Glomerular endothelial cell (primary cell): ENCODE measurements around the gene TMEM231. TPM values are rescaled to one million over a fixed set of nuclear protein-coding genes. Genes with fewer than 3 reads are reported as not detected.
"Not testable (repeated sequence)": the region's sequence is repeated elsewhere in the genome, so short reads cannot be mapped to it uniquely, and the experiment has no call there.

ENCODE experiments used
- DNase-seq: peaks from one replicate; pipeline ENCODE4 v3.0.0-alpha.2; 2011; ENCODE audit warnings: low read depth, low spot score; ENCODE audit errors: extremely low read depth
- total RNA-seq: library from RNA; depleted of rRNA; stranded (reverse); fragments of >200 nt; gene quantifications from 2 replicates; pipeline ENCODE4 v1.2.3, GENCODE V29; 2015

The TMEM231 gene
- total RNA-seq, 1 donor from 2014 or later = 14.3 TPM

DNA sequence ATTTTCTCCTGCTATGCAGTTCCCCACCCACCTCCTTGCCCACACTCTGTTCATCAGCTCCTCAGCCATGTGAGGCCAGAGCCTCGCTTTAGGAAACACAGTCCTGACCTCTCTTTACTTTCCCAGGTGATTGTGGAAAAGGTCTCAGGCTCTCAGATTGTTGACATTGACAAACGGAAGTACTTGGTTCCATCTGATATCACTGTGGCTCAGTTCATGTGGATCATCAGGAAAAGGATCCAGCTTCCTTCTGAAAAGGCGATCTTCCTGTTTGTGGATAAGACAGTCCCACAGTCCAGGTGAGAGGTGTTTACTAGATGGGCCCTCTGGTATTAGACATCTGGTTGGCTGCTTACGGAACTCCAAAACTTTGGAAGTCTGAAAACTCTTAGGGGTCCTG is 11.9 kb upstream of the TMEM231 start:
- DNase-seq = no peak

DNA sequence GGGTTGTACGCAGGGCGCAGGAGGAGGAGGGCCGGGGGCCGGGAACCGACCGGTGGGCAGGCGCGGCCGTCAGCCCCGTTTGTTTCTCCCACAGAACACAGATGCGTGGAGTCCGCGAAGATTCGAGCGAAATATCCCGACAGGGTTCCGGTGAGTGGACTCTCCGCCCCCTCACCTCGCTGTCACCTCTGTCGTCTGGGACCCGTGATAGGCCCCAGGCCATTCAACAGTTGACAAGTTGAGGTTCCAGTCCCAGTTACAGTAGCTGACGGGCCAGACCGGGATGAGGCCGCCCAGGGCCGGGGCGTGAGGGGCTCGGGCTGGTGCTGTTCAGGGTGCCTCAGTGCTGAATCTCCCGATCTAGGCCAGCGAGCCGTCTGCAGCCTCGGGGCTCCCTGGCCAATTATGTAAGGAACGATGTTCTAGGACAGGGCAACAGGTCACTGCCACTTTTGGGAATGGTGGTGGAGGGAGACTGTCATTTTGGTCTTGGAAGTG is 10.8 kb upstream of the TMEM231 start:
- DNase-seq = no peak

DNA sequence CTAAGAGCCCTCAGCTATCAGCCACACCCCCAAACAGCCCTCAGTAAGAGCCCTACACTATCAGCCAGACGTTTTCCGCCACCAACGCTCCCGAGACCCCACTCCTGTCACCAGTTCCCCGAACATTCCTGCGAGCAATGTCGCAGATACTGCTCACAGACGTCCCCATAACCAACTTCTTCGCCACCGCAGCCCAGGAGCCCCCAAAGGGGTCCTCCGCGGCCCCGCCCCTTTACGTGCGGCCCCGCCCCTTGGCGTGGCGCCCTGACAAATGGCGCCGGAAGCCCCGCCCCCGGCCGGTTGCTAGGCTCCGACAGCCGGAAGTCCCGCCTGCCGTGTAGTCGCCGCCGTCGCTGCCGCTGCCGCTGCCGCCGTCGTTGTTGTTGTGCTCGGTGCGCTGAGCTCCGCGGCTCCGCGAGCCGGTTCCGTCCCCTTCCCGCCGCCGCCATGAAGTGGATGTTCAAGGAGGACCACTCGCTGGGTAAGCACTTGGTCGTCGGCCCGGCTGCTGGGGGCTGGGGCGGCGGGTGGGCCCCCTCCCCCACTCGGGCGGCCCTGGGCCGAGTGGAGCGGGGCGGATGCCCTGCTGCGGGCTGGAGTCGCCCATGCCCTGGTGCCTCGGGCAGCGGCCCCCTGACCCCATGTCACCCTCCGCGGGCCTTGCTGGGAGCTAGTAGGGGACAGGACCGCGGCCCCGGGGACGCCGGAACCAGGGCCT is 10.1 kb upstream of the TMEM231 start, which contains the start of gene GABARAPL2:
GABARAPL2 (plus strand) TSS at position 340 of the 718 bp plus-strand sequence; CDS start at position 448, 108 bp downstream.
- DNase-seq = no peak

DNA sequence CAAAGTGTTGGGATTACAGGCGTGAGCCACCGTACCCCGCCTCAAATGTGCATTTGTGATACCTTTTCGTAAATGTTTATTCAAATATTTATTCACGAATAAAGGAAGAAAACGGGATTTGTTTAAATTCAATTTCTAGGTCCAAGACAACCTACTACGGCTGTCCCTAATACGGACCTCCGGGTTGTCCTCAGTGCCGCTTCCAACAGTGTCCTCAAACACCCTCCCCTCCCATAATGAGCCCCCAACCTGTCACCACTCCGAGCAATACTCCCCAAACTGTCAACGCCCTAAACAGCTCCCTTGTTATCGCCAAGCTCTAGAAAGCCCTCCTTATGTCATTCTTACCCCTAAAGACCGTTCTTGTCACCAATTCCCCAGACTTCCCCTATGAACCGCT is 9.6 kb upstream of the TMEM231 start:
- no peak for DNase-seq

DNA sequence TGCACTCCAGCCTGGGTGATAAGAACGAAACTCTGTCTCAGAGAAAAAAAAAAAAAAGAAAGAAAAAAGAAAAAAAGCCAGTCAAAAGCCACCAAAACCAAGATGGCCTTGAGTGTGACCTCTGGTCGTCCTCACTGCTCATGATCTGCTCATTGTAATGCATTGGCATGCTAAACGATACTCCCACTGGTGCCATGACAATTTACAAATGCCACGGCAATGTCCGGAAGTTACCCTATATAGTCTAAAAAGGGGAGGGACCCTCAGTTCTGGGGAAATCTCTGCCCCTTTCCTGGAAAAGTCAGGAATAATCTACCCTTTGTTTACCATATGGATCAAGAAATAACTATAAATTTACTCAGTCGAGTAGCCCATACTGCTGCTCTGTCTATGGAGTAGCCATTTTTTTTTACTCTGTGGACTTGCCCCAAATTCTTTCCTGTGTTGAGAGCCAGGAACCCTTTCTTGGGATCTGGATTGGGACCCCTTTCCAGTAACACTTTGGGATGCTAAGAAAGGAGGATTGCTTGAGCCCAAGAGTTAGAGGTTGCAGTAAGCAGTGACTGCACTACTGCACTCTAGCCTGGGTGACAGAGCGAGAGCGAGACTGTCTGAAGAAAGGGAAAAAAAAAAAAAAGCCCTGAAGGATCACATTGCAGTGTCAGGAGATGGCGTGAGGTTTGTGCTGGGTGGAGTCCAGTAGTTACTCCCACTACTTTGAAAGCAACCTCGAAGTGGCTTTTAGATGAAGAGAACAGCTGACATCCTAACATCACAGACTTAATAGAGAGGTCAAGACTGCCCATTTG is 3.7 kb upstream of the TMEM231 start:
- DNase-seq = no peak

DNA sequence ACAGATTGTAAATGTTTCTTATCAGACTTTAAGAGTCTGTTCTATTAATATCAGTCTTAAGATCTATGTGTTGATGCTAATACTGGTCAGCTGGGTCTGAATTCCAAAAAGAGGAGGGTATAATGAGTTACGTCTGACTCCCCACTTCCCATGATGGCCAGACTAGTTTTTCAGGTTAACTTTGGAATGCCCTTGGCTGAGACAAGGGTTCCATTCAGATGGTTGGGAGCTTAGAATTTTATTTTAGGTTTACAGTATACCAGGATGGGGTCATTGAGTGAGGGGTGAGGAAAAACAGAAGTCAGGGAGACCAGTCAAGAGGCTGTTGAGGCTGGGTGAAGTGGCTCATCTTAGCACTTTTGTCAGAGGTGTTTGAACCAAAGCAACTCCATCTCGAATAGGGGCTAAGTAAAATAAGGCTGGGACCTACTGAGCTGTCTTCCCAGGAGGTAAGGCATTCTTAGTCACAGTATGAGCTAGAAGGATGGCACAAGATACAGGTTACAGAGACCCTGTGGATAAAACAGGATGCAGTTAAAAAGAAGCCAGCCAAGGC is 2.9 kb upstream of the TMEM231 start:
- no peak for DNase-seq

DNA sequence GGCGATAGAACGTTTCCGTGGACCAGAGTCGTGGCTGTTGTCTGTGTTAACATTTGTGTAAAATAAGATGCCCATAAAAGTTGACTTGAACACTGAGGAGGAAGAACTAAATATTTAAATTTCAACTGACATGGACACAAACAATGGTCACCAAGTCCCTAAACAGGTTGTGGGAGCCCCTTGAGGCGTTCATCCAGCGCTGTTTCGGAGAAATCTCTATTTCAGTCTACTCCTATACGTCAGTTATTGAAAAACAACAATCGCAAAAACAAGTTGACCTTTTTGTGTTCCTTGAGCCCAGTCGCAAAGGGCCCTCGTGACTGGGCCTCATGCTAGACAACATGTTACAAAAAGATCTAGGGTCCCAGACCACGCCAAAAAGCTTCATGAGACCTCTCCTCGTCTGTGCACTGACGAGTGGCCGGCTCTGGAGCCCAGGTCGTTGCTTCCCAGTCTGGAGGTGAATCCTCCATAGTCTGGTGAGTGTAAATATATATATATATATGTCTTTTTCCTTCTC is 439 bp upstream of the TMEM231 start:
- DNase-seq = no peak

DNA sequence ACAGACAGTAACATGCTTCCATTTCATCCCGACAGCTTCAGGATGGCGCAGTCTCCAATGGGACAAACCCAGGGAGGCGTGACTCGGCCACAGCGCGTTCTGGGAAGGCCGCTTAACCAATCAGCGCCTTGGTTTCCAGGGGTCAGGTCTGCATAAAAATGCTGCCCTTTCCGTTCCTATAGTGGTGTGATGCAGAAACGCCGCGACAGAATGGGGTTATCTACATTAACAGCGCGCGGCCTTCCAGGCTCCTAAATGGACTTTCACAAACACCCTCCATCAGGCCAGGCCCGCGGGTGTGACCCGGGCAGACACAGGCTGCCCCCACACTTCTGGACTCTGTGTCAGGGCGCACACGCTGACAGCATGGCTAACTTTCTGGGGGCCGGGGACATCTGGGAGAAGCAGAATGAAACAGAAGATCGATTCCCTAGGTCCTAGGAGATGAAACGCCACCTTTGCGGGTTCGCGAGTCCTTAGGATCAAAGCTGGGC is 792 bp downstream of the TMEM231 start:
- DNase-seq = peak; percentile 68

DNA sequence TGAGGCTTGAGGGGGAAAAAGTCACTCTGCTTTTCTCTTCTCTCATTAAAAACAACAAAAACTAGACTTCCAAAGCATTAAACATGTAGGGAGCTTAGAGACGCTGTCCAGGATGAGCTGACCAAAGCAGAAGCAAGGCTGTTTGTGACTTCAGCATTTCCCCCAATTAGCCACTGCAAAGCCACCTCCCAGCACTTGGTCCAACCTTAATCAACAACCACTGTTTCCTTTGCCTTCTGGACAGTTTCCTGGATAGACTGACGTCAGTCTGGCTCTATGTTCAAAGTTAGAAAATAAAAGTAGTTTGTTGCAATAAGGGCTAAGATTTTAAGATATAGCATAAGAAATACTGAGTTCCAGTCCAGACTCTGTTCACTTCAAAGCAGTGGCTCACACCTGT is 3.1 kb downstream of the TMEM231 start:
- DNase-seq = no peak

DNA sequence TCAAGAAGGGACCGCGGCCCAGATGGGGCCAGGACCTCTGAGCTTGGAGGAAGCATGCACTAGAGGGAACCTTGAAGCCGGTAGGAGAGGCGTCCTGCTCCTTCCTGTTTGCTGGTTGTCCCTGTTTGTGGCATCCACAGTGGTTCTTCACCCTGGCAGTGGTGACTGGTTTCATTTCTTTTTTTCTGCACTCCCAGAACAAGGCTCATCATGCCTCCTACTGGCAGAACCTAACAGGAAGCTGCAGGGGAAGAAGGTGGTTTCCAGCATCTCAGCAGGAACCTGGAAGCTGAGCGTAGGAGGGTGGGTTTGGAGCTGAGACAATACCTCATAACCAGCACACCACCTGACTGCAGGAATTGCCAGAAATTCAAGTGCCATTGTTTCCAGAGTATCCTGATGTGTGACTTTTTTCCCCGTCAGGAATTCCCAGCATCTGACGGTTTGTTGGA is 5.8 kb downstream of the TMEM231 start:
- peak; percentile 80 for DNase-seq

DNA sequence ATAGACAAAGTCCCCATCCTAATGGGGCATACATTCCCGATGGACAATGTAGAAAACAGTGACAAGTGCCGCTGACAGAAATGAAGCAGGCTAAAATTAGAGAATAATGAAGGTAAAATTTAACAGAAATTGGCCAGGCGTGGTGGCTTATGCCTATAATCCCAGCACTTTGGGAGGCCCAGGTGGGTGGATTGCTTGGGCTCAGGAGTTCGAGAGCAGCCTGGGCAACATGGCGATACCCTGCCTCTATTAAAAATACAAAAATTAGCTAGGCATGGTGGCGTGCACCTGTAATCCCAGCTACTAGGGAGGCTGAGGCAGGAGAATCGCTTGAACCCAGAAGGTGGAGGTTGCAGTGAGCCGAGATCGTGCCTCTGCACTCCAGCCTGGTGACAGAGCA is 7.6 kb downstream of the TMEM231 start:
- not testable (repeated sequence) for DNase-seq

DNA sequence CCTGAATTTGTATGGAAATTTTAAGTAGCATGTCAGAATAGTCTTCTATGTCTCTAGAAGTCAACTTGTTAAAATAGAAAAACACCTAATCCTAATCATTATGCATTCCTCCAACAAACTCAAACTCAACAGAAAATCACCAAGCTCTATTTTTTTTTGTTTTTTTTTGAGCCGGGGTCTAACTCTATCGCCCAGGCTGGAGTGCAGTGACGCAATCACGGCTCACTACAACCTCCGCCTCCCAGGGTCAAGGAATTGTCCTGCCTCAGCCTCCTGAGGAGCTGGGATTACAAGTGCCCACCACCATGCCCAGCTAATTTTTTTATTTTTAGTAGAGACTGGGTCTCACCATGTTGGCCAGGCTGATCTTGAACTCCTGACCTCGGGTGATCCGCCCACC is 9.8 kb downstream of the TMEM231 start:
- DNase-seq = no peak

DNA sequence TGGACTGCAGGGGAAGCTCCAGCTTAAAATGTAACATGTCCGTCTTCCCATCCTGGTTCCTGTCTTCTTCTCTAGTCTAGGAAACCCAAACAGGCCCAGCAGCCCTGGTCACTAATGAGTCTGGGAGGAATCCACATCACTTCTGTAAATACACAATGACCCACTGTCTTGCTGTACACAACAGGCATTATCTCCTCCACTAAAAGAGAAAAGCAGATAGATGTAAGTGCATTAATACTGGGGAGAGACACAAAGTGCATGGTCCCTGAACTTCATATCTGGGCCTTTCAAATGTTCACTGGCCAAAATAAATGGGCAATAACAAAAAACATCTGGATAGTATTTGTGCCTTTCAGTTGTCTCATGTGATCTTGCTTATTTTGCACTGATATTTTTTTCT is 10.2 kb downstream of the TMEM231 start:
- not testable (repeated sequence) for DNase-seq

DNA sequence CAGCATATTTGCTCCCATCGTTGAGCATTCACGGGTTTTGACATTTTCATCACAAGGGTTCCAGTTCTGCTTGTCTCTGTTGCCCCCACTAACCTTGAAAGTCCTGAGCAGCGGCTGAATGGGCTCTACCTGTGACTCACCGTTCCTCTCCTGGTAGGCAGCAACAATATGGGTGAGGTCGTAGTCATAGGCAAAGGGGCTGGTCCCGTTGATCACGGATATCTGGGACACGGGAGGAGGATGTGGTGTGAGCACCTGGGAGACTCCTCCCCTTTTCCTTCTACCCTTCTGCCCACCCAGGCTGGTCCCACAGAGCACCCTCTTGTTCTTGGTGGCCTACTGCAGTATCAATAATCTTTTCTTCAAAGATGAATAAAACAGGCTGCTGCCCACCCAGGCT is 13.6 kb downstream of the TMEM231 start:
- not testable (repeated sequence) for DNase-seq

DNA sequence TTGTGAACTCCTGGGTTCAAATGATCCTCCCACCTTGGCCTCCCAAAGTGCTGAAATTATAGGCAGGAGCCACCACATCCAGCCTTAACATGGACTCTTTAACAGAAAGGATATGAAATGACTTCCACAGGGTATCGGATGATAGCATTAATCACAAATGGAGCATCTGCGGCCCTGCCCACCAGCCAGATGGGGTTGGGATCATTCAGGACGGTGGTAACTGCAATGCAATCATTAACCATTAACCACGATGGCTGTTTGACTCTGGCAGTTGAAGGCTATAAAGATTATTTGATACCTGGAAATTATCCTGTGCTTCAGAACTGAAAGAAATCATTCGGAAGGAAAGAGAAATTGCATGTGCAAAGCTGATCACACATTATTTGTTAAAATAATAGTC is 14.8 kb downstream of the TMEM231 start:
- no peak for DNase-seq

DNA sequence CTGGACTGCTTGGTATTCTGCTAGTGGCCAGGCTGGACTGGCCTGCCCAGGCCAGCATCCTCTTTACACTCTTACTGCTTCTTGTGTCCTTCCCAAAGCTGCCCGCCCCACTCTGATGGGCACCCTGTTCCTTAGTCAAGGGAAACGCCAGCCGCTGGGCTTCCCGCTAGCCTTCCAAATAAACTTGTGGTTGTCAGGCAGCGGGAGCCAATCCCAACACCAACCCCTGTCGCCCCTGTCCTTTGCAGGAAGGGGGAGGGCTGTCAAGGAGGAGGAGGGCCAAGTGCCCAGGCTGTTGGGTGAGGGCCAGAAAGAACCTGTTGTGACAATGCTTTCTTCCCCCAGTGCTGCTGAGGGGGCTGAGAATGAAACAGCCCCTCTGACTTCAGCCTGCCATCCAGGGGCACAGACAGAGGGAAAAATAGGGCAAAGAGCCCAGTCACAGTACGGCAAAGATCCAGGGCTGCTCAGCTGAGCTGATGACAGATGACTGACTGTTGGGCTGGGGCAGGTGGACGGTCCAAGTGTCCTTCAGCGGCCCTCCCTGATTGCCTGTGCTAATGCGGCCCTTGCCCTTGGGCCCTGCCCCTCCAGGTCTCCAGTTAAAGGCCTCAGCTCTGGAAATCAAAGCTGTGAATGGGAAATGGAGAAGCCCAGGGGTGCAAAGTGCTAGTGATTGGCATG is 17.0 kb downstream of the TMEM231 start:
- not testable (repeated sequence) for DNase-seq

DNA sequence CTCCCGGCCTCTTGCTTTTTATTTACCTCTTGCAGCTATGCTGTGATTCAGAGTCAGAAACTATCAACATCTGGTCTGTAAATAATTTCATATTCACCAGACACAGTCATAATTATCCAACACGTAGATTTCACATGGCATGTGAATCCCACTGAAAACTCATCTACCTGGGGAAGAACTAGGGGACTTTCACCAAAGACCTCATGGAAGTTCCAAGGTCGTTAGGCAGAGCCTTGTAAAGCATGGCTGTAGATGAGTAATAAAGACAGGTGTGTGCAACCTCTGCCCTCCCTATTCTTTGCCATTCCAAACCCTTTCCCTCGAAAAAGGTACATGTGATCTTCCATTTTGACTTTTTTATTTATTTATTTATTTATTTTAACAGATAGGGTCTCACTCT is 18.3 kb downstream of the TMEM231 start:
- no peak for DNase-seq

DNA sequence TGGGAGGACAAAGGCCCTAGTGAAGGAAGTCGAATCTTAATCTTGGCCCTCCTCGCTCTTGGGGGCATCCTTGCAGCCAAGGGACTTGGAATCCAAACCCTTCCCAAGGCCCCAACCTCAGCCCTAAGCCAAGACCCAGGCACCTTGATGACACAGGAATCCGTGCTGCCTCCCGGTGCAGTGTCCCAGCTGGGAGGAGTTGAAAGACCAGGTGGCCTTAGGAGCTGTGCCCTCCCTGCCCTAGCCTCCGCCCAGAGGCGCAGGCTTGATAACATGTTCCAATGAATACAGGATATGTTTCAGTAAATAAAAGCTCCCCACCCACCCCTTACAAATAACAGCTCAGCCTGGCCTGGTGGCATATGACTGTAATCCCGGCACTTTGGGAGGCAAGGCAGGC is 20.2 kb downstream of the TMEM231 start, which contains the start of gene CHST5:
CHST5 (minus strand) TSS at position 208 of the 400 bp plus-strand sequence. CDS start 5,724 bp downstream, outside the sequence.
- no peak for DNase-seq

DNA sequence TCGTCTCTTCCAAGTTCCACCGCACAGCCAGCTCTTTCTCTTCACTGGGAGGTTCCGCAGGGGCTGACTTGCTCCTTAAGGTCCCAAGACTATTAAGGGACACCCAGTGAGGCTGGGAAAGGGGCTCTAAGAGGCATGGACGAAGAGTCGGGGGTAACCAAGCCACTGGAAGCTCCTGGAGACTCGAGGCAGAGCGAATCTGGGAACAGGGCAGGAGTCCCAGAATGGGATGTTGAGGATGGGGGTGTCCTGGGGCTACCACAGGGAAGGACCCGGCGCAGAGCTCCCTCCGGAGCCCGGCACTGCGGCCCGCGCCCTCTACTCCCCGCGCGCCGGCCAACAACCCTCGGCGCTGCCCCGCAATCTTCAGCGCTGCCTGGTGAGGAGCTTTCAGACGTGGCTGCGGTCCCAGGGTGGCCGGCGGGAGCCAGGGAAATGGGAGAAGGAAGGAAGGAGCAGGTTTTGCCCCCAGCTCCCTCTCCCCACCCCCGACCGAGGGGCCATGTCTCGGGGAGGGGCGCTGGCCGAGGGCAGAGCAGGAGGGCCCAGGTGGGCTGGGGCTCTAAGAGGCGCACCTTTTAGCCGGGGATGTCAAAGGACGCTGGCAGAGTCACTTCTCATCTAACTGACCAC is 20.7 kb downstream of the TMEM231 start:
- DNase-seq = no peak
